Progenitor cell of endocrine pancreas (in vitro differentiated cells): Measurements from ENCODE around the gene DMRT2. TPM values are rescaled to one million over a fixed set of nuclear protein-coding genes. Genes with fewer than 3 reads are reported as not detected.
A peak's percentile ranks its signal among the peaks of the same experiment; 100 is the strongest.

Experiments
- DNase-seq: peaks from one replicate; pipeline ENCODE4 v3.0.0; 2021; ENCODE audit warnings: low spot score; ENCODE audit not compliant: unreplicated experiment
- H3K27ac Mint-ChIP-seq: 2 replicates; pipeline ENCODE4 v1.8.0; 2021; ENCODE audit warnings: mild to moderate bottlenecking, moderate library complexity, mixed read lengths
- H3K27me3 Mint-ChIP-seq: 2 replicates; pipeline ENCODE4 v1.8.0; 2021; ENCODE audit warnings: mixed read lengths
- H3K36me3 Mint-ChIP-seq: 2 replicates; pipeline ENCODE4 v1.8.0; 2022; ENCODE audit warnings: mixed read lengths; ENCODE audit not compliant: insufficient read depth
- H3K4me1 Mint-ChIP-seq: 2 replicates; pipeline ENCODE4 v1.8.0; 2021; ENCODE audit warnings: low read depth, mixed read lengths
- H3K4me3 Mint-ChIP-seq: 2 replicates; pipeline ENCODE4 v1.8.0; 2021; ENCODE audit warnings: low read depth, mild to moderate bottlenecking, moderate library complexity, mixed read lengths
- H3K9me3 Mint-ChIP-seq: 2 replicates; pipeline ENCODE4 v1.8.0; 2021; ENCODE audit warnings: low read depth, mixed read lengths
- CTCF ChIP-seq: fragments of 200-600 bp; sonication (generic); IDR thresholded peaks from one replicate; pipeline ENCODE4 v1.5.0; 2021; ENCODE audit warnings: antibody characterized with exemption, mild to moderate bottlenecking; ENCODE audit not compliant: unreplicated experiment
- total RNA-seq: library from RNA; stranded (reverse); gene quantifications from 2 replicates; pipeline ENCODE4 v1.2.1, GENCODE V29; 2021

The DMRT2 gene
- total RNA-seq, 1 donor from 2014 or later = 1.4 TPM

GRCh38 chr9:1051210-1051583 lies 1.0 kb downstream of the DMRT2 start:
- Mint-ChIP-seq H3K9me3 (no peaks in the 10 kb centered on the region), H3K4me3 (peak overlapping the region; percentile 69), H3K36me3 (no peaks in the 10 kb centered on the region), H3K27me3 (peaks cover 80% of the 10 kb centered on the region), H3K4me1 (peaks cover 27% of the 10 kb centered on the region), H3K27ac (peak overlapping the region; percentile 59)
- no peak for DNase-seq
- TF ChIP-seq CTCF = no peak

GRCh38 chr9:1051584-1052275 lies 1.6 kb downstream of the DMRT2 start:
- Mint-ChIP-seq H3K9me3 (no peaks in the 10 kb centered on the region), H3K27me3 (peaks cover 77% of the 10 kb centered on the region), H3K4me1 (peaks cover 28% of the 10 kb centered on the region), H3K4me3 (peak overlapping the region; percentile 70), H3K36me3 (no peaks in the 10 kb centered on the region), H3K27ac (peak overlapping the region; percentile 20)
- peak; percentile 71 for DNase-seq
- TF ChIP-seq CTCF = peak; percentile 51

- DNase-seq = no peak
- H3K27me3 Mint-ChIP-seq = peaks cover 70% of the 10 kb centered on the region
- peaks cover 25% of the 10 kb centered on the region for H3K4me1 Mint-ChIP-seq
- H3K36me3 Mint-ChIP-seq = no peaks in the 10 kb centered on the region
- H3K27ac Mint-ChIP-seq = peak overlapping the region; percentile 59
- TF ChIP-seq CTCF = no peak
- no peaks in the 10 kb centered on the region for H3K9me3 Mint-ChIP-seq
- peak overlapping the region; percentile 70 for H3K4me3 Mint-ChIP-seq
Observed at GRCh38 chr9:1052365-1053281, 2.5 kb downstream of the DMRT2 start.

GRCh38 chr9:1053282-1053621 lies 3.1 kb downstream of the DMRT2 start:
- Mint-ChIP-seq H3K27ac (no peak overlapping the region), H3K9me3 (no peaks in the 10 kb centered on the region), H3K36me3 (no peaks in the 10 kb centered on the region), H3K27me3 (peaks cover 64% of the 10 kb centered on the region), H3K4me3 (no peak overlapping the region), H3K4me1 (peaks cover 21% of the 10 kb centered on the region)
- no peak for TF ChIP-seq CTCF
- DNase-seq = no peak

GRCh38 chr9:1053986-1054425 lies 3.8 kb downstream of the DMRT2 start:
- Mint-ChIP-seq H3K27ac (no peak overlapping the region), H3K9me3 (no peaks in the 10 kb centered on the region), H3K27me3 (peaks cover 59% of the 10 kb centered on the region), H3K4me1 (peaks cover 16% of the 10 kb centered on the region), H3K36me3 (no peaks in the 10 kb centered on the region), H3K4me3 (no peak overlapping the region)
- no peak for TF ChIP-seq CTCF
- no peak for DNase-seq
